ENCODE results near the gene LRPPRC. TPM values are rescaled to one million over a fixed set of nuclear protein-coding genes. Genes with fewer than 3 reads are reported as not detected.

LRPPRC gene
- total RNA-seq, 1 donor from 2014 or later = 58.0 TPM

GRCh38 chr2:44009136-44009735 is 13.4 kb upstream of the LRPPRC start:
- Histone ChIP-seq H3K4me1 (no peaks in the 10 kb centered on the region), H3K27me3 (ENCODE audit: low read depth) (peaks cover 7% of the 10 kb centered on the region), H3K4me3 (no peak overlapping the region), H3K27ac (no peak overlapping the region), H3K36me3 (no peaks in the 10 kb centered on the region), H3K9me3 (no peaks in the 10 kb centered on the region)
- TF ChIP-seq, protein P1, sequence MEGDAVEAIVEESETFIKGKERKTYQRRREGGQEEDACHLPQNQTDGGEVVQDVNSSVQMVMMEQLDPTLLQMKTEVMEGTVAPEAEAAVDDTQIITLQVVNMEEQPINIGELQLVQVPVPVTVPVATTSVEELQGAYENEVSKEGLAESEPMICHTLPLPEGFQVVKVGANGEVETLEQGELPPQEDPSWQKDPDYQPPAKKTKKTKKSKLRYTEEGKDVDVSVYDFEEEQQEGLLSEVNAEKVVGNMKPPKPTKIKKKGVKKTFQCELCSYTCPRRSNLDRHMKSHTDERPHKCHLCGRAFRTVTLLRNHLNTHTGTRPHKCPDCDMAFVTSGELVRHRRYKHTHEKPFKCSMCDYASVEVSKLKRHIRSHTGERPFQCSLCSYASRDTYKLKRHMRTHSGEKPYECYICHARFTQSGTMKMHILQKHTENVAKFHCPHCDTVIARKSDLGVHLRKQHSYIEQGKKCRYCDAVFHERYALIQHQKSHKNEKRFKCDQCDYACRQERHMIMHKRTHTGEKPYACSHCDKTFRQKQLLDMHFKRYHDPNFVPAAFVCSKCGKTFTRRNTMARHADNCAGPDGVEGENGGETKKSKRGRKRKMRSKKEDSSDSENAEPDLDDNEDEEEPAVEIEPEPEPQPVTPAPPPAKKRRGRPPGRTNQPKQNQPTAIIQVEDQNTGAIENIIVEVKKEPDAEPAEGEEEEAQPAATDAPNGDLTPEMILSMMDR (IDR thresholded peaks at IDR 0.05) = no peak
- DNase-seq (no peak), ATAC-seq (no peak)
- intact Hi-C loops (cut with DNase I) = no loop called here

- Histone ChIP-seq H3K4me1 (no peaks in the 10 kb centered on the region), H3K9me3 (no peaks in the 10 kb centered on the region), H3K4me3 (no peak overlapping the region), H3K27me3 (ENCODE audit: low read depth) (no peaks in the 10 kb centered on the region), H3K27ac (no peak overlapping the region), H3K36me3 (no peaks in the 10 kb centered on the region)
- intact Hi-C loops (cut with DNase I) = no loop called here
- ATAC-seq = no peak
- DNase-seq = no peak
- TF ChIP-seq, protein P1 (IDR thresholded peaks at IDR 0.05) = no peak
Measured at GRCh38 chr2:44005846-44006245, 10.1 kb upstream of the LRPPRC start.

DNA sequence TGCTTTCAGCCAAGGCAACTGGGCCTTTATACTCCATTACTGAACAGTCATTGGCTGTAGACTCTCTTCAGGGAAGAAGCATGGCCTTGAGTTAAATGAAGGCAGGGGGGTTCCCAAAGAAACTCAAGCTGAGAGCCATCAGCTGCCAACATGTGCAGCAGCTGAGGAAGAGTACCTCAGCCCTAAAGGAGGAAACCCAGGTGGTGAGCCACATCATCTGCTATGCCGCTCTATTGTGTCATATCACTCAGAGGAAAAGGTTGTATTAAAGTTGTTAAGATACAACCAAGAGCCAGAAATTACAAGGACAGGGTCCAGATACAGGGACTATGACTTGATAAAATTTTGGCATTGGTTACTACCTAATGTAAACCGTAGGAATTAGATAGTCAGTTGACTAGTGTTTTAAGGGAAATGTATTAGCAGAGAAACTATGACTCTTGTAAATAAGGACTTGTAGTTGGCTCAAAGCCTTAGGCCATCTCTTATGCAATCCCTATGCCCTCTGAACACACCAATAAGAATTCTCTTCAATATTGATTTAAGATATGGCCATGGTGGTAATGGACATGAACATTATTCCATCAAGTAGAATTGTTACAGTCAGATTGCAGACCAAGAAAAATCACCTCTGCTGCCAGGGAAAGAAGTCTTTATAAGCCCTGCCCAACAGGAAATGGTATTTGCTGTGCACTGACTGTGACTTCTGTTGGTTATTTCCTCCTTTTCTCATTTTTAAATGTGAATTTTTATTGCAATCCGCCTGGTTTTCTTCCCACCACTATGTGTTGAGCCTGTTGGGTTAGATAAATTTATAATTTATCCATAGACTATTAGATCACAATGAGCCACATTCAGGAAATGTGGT is 9.2 kb upstream of the LRPPRC start:
- TF ChIP-seq, protein P1 (IDR thresholded peaks at IDR 0.05) = no peak
- Histone ChIP-seq H3K9me3 (no peaks in the 10 kb centered on the region), H3K27me3 (ENCODE audit: low read depth) (no peaks in the 10 kb centered on the region), H3K4me3 (no peak overlapping the region), H3K27ac (no peak overlapping the region), H3K36me3 (no peaks in the 10 kb centered on the region), H3K4me1 (no peaks in the 10 kb centered on the region)
- no peak for DNase-seq
- intact Hi-C loops (cut with DNase I) = no loop called here
- no peak for ATAC-seq

GRCh38 chr2:44001716-44002115 is 5.9 kb upstream of the LRPPRC start:
- no peak for DNase-seq
- Histone ChIP-seq H3K4me3 (no peak overlapping the region), H3K4me1 (peaks cover under 1% of the 10 kb centered on the region), H3K36me3 (no peaks in the 10 kb centered on the region), H3K27ac (no peak overlapping the region), H3K27me3 (ENCODE audit: low read depth) (no peaks in the 10 kb centered on the region), H3K9me3 (no peaks in the 10 kb centered on the region)
- ATAC-seq = no peak
- TF ChIP-seq, protein P1 (IDR thresholded peaks at IDR 0.05) = no peak
- intact Hi-C loops (cut with DNase I) = no loop called here

GRCh38 chr2:43998263-43998662 is 2.5 kb upstream of the LRPPRC start:
- TF ChIP-seq, protein P1 (IDR thresholded peaks at IDR 0.05) = no peak
- Histone ChIP-seq H3K27me3 (ENCODE audit: low read depth) (no peaks in the 10 kb centered on the region), H3K36me3 (no peaks in the 10 kb centered on the region), H3K4me3 (no peak overlapping the region), H3K9me3 (no peaks in the 10 kb centered on the region), H3K4me1 (peaks cover 23% of the 10 kb centered on the region), H3K27ac (no peak overlapping the region)
- DNase-seq (no peak), ATAC-seq (no peak)
- intact Hi-C loops (cut with DNase I) = no loop called here
